ENCODE results near the gene SH2B3. TPM values are rescaled to one million over a fixed set of nuclear protein-coding genes. Genes with fewer than 3 reads are reported as not detected.

The SH2B3 gene
- total RNA-seq, 2 experiments from 2014 or later, result 48.7 to 52.7 TPM

DNA sequence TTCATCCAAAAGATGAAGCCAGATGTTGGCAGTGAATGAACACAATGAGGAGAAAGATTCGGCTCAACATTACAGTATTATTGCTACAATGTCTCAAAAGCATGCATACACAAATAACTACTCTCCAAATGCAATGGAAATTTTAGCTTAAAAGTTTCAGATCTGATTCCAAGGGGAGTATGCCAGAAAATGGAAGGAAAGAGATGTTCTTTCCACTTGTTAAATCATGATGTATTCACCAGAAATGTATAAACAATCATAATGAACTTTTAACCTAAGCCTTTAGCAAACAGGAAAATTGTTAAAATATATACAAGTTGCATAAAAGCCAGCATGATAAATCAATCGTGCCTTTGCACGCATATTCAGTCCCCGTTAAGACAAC lies 62.1 kb downstream of the SH2B3 start:
- H3K27ac Mint-ChIP-seq, result no peak overlapping the region
- intact Hi-C loops (cut with micrococcal nuclease), result no loop called here
- TF ChIP-seq, protein P1, sequence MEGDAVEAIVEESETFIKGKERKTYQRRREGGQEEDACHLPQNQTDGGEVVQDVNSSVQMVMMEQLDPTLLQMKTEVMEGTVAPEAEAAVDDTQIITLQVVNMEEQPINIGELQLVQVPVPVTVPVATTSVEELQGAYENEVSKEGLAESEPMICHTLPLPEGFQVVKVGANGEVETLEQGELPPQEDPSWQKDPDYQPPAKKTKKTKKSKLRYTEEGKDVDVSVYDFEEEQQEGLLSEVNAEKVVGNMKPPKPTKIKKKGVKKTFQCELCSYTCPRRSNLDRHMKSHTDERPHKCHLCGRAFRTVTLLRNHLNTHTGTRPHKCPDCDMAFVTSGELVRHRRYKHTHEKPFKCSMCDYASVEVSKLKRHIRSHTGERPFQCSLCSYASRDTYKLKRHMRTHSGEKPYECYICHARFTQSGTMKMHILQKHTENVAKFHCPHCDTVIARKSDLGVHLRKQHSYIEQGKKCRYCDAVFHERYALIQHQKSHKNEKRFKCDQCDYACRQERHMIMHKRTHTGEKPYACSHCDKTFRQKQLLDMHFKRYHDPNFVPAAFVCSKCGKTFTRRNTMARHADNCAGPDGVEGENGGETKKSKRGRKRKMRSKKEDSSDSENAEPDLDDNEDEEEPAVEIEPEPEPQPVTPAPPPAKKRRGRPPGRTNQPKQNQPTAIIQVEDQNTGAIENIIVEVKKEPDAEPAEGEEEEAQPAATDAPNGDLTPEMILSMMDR (IDR thresholded peaks at IDR 0.05), result no peak

DNA sequence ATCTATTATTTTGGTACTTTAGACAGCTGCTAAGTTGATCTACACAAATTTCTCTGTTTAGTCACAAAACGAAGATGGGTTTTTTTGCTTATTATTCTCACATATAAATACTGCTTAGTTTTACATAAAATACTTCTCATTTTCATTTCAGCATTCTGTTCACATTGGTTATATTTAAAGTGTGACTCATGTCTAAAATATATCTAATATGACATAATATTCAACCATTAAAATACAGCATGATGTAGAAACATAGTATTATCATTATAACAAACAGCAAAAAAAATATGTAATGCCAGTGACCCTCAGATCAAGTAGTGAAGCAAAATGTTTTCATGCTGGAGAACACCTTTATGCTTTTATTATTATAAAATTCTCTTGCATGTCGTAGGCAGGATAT lies 63.7 kb downstream of the SH2B3 start:
- Mint-ChIP-seq H3K4me1 (ENCODE audit: low read depth) (peaks cover 7% of the 10 kb centered on the region), H3K36me3 (ENCODE audit: low read depth) (peaks cover 19% of the 10 kb centered on the region), H3K4me3 (no peak overlapping the region), H3K9me3 (no peaks in the 10 kb centered on the region), H3K27me3 (no peaks in the 10 kb centered on the region), H3K27ac (no peak overlapping the region)
- TF ChIP-seq, protein P1 (IDR thresholded peaks at IDR 0.05), result no peak
- intact Hi-C loops (cut with micrococcal nuclease), result no loop called here
- ATAC-seq (no peak), DNase-seq (no peak)
- ChIA-PET CTCF (interaction anchor here (6.8 kb wide), 1 partner anchor 72 kb away, joined by 38 read pairs; no protein-coding TSS in a partner anchor), POLR2A (no interaction called here)

More for the DNA sequence above, 62.1 kb downstream of the SH2B3 start:
- Mint-ChIP-seq H3K9me3 (no peaks in the 10 kb centered on the region), H3K27me3 (no peaks in the 10 kb centered on the region), H3K4me3 (no peak overlapping the region), H3K36me3 (ENCODE audit: low read depth) (peaks cover 11% of the 10 kb centered on the region), H3K4me1 (ENCODE audit: low read depth) (peaks cover 7% of the 10 kb centered on the region)
- DNase-seq, result no peak
- POLR2A ChIA-PET, result no interaction called here
- no peak for ATAC-seq
- CTCF ChIA-PET, result interaction anchor here (1.2 to 2.4 kb wide), 2 partner anchors 16 to 71 kb away, joined by 4 to 10 read pairs; no protein-coding TSS in a partner anchor

DNA sequence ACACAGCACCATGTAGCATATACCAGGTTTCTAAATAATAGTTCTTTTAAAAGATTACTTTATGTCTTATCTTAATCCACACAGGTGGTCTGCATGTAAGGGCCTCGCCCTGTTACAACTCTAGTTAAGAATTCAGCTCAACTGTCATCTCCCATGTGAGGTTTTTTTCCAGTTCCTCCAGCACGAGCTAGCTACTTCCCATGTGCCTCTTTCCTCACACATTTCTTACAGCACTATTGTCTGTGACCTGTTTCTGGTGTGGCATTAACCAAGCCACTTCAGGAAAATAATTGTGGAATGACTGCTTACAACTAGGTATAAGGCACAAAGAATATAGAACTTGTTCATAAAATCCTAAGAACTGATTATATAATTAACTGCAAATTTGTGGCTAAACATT lies 65.5 kb downstream of the SH2B3 start:
- H3K27ac Mint-ChIP-seq, result no peak overlapping the region

DNA sequence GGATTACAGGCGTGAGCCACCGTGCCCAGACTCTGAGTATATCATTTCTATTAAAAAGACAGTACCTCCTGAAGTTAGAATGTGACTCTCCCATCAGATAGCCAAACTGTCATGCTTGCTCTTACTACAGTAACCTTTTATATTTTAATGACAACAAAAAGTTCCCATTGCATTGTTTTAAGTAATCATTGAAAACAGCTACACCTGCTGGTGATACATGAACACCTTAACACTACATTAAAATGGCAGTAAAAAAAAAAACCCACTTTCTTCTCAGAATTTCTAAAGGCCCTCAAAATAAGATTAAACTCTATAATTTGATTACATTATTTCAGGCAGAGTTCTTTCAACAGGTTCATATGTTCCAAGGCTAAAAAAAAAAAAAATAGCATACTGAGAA lies 76.7 kb downstream of the SH2B3 start:
- H3K9me3 Mint-ChIP-seq, result no peaks in the 10 kb centered on the region
- no peaks in the 10 kb centered on the region for H3K4me1 Mint-ChIP-seq (ENCODE audit: low read depth)
- intact Hi-C loops (cut with micrococcal nuclease), result no loop called here
- CTCF ChIA-PET, result interaction anchor here (1.1 kb wide), 1 partner anchor 86 kb away, joined by 4 read pairs; no protein-coding TSS in a partner anchor
- peaks cover 12% of the 10 kb centered on the region for H3K36me3 Mint-ChIP-seq (ENCODE audit: low read depth)
- POLR2A ChIA-PET, result no interaction called here
- no peak overlapping the region for H3K4me3 Mint-ChIP-seq
- no peak overlapping the region for H3K27ac Mint-ChIP-seq
- ATAC-seq, result no peak
- no peak for DNase-seq
- H3K27me3 Mint-ChIP-seq, result no peaks in the 10 kb centered on the region
- TF ChIP-seq, protein P1 (IDR thresholded peaks at IDR 0.05), result no peak

More for the DNA sequence above, 65.5 kb downstream of the SH2B3 start:
- Mint-ChIP-seq H3K27me3 (no peaks in the 10 kb centered on the region), H3K4me3 (no peak overlapping the region), H3K9me3 (no peaks in the 10 kb centered on the region), H3K36me3 (ENCODE audit: low read depth) (peaks cover 24% of the 10 kb centered on the region), H3K4me1 (ENCODE audit: low read depth) (peaks cover 7% of the 10 kb centered on the region)
- ChIA-PET CTCF (interaction anchor here (1.3 to 6.8 kb wide), 3 partner anchors 10 to 74 kb away, joined by 5 to 38 read pairs (median 11); no protein-coding TSS in a partner anchor), POLR2A (no interaction called here)
- ATAC-seq (no peak), DNase-seq (no peak)
- intact Hi-C loops (cut with micrococcal nuclease), result no loop called here
- TF ChIP-seq, protein P1 (IDR thresholded peaks at IDR 0.05), result no peak

DNA sequence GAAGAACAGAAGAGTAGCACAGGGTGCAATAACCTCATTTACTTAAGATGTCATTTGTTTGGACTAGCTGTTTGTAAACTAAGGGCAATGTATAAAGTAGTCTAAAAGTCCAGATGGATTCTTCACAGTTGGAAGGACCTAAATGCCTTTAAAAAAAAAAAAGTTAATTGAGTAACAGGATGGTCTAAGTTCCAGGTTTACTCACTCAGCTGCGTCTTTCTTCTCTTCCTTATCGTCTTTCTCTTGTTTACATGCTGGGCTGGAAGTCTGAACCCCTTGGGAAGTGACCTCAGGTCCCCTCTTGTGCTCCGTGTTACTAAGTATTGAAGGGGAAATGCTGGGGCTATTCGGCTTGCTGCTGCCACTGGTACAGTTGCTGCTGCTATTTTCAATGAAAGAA lies 82.5 kb downstream of the SH2B3 start:
- ChIA-PET CTCF (interaction anchor here (3.7 kb wide), 1 partner anchor 91 kb away, joined by 14 read pairs; no protein-coding TSS in a partner anchor), POLR2A (no interaction called here)
- Mint-ChIP-seq H3K4me3 (no peak overlapping the region), H3K27me3 (no peaks in the 10 kb centered on the region), H3K9me3 (no peaks in the 10 kb centered on the region), H3K4me1 (ENCODE audit: low read depth) (no peaks in the 10 kb centered on the region), H3K36me3 (ENCODE audit: low read depth) (peaks cover 26% of the 10 kb centered on the region), H3K27ac (no peak overlapping the region)
- TF ChIP-seq, protein P1 (IDR thresholded peaks at IDR 0.05), result no peak
- ATAC-seq (no peak), DNase-seq (no peak)
- intact Hi-C loops (cut with micrococcal nuclease), result no loop called here

Data from activated CD8-positive, alpha-beta T cell treated with anti-CD3 and anti-CD28 coated beads for 36 hours (primary cell).